Measurements from ENCODE around the gene SND1.

- TF ChIP-seq CTCF (IDR thresholded peaks at IDR 0.05; ENCODE audit: extremely low read depth in 1 of 2, insufficient read depth in 1 of 2, low read depth in 1 of 2, low read length in 2 of 2) (no peak), EZH2 (IDR thresholded peaks at IDR 0.05; ENCODE audit: borderline replicate concordance, low read depth, low read length, severe bottlenecking) (no peak), MAX (IDR thresholded peaks at IDR 0.05; ENCODE audit: insufficient read depth, insufficient read length) (no peak), POLR2AphosphoS5 (IDR thresholded peaks at IDR 0.05; ENCODE audit: insufficient read depth, low read depth, low read length) (no peak), POLR2A (IDR thresholded peaks at IDR 0.05; ENCODE audit: low read depth, low read length) (no peak)
Measured at GRCh38 chr7:127683776-127684681, 32.0 kb downstream of the SND1 start.

Measured in endothelial cell of umbilical vein (primary cell).